ENCODE data around the gene TDRD9. TPM values are rescaled to one million over a fixed set of nuclear protein-coding genes. Genes with fewer than 3 reads are reported as not detected.
A peak's percentile ranks its signal among the peaks of the same experiment; 100 is the strongest.

The TDRD9 gene, protein sequence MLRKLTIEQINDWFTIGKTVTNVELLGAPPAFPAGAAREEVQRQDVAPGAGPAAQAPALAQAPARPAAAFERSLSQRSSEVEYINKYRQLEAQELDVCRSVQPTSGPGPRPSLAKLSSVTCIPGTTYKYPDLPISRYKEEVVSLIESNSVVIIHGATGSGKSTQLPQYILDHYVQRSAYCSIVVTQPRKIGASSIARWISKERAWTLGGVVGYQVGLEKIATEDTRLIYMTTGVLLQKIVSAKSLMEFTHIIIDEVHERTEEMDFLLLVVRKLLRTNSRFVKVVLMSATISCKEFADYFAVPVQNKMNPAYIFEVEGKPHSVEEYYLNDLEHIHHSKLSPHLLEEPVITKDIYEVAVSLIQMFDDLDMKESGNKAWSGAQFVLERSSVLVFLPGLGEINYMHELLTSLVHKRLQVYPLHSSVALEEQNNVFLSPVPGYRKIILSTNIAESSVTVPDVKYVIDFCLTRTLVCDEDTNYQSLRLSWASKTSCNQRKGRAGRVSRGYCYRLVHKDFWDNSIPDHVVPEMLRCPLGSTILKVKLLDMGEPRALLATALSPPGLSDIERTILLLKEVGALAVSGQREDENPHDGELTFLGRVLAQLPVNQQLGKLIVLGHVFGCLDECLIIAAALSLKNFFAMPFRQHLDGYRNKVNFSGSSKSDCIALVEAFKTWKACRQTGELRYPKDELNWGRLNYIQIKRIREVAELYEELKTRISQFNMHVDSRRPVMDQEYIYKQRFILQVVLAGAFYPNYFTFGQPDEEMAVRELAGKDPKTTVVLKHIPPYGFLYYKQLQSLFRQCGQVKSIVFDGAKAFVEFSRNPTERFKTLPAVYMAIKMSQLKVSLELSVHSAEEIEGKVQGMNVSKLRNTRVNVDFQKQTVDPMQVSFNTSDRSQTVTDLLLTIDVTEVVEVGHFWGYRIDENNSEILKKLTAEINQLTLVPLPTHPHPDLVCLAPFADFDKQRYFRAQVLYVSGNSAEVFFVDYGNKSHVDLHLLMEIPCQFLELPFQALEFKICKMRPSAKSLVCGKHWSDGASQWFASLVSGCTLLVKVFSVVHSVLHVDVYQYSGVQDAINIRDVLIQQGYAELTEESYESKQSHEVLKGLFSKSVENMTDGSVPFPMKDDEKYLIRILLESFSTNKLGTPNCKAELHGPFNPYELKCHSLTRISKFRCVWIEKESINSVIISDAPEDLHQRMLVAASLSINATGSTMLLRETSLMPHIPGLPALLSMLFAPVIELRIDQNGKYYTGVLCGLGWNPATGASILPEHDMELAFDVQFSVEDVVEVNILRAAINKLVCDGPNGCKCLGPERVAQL (N-terminal part only)
- not detected in 2 replicates for total RNA-seq (ENCODE audit: low replicate concordance)
- long read RNA-seq, result 0 reads

- no peaks in the 10 kb centered on the region for H3K9me3 Mint-ChIP-seq
- no peak within 1 kb of the TSS for H3K27ac Mint-ChIP-seq
- TF ChIP-seq CTCF (conservative IDR thresholded peaks at IDR 0.05), result no peak
- H3K27me3 Mint-ChIP-seq, result peaks cover 10% of the 10 kb centered on the region
- no peaks in the 10 kb centered on the region for H3K36me3 Mint-ChIP-seq
- H3K4me1 Mint-ChIP-seq (ENCODE audit: unreplicated experiment), result no peaks in the 10 kb centered on the region
- no peak for DNase-seq (ENCODE audit: extremely low spot score, unreplicated experiment)
- no peak within 1 kb of the TSS for H3K4me3 Mint-ChIP-seq
Measured at GRCh38 chr14:103928011-103928890, at the start of gene TDRD9. Gene TDRD9 (plus strand): TSS chr14:103928456. CDS start chr14:103928510, 54 bp downstream.

DNA sequence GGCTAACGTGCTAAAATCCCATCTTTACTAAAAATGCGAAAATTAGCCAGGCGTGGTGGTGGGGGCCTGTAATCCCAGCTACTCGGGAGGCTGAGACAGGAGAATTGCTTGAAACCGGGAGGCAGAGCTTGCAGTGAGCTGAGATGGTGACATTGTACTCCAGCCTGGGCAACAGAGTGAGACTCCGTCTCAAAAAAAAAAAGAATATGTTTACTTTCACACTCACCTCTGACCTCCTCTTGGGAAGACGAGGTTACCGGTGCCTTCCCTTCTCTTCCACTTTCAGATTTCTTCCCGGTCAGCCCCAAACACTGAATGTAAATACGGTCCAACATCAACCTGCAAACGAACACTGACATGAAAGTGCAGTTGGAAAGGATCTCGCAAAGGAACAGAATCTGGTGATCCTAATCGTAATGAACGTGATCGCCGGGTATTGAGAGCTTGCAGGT lies 49.1 kb upstream of the TDRD9 start:
- Mint-ChIP-seq H3K27ac (no peak overlapping the region), H3K9me3 (no peaks in the 10 kb centered on the region), H3K4me3 (no peak overlapping the region), H3K36me3 (no peaks in the 10 kb centered on the region), H3K27me3 (no peaks in the 10 kb centered on the region), H3K4me1 (ENCODE audit: unreplicated experiment) (peaks cover 12% of the 10 kb centered on the region)
- TF ChIP-seq CTCF (conservative IDR thresholded peaks at IDR 0.05), result no peak
- DNase-seq (ENCODE audit: extremely low spot score, unreplicated experiment), result no peak

GRCh38 chr14:103879570-103880347 lies 48.5 kb upstream of the TDRD9 start:
- DNase-seq (ENCODE audit: extremely low spot score, unreplicated experiment), result no peak
- Mint-ChIP-seq H3K36me3 (no peaks in the 10 kb centered on the region), H3K4me3 (peak overlapping the region; percentile 47), H3K27ac (no peak overlapping the region), H3K27me3 (no peaks in the 10 kb centered on the region), H3K9me3 (no peaks in the 10 kb centered on the region), H3K4me1 (ENCODE audit: unreplicated experiment) (peaks cover 12% of the 10 kb centered on the region)
- no peak for TF ChIP-seq CTCF (conservative IDR thresholded peaks at IDR 0.05)

GRCh38 chr14:103880348-103881267 lies 47.6 kb upstream of the TDRD9 start:
- Mint-ChIP-seq H3K27ac (no peak overlapping the region), H3K36me3 (no peaks in the 10 kb centered on the region), H3K27me3 (no peaks in the 10 kb centered on the region), H3K4me1 (ENCODE audit: unreplicated experiment) (peaks cover 12% of the 10 kb centered on the region), H3K4me3 (peak overlapping the region; percentile 47), H3K9me3 (no peaks in the 10 kb centered on the region)
- no peak for DNase-seq (ENCODE audit: extremely low spot score, unreplicated experiment)
- TF ChIP-seq CTCF (conservative IDR thresholded peaks at IDR 0.05), result no peak

All from type B pancreatic cell (in vitro differentiated cells).